HG02840 (cell line): Measurements from ENCODE around the gene KCNA3.
A peak's percentile ranks its signal among the peaks of the same experiment; 100 is the strongest.
"Not testable (repeated sequence)": the region's sequence is repeated elsewhere in the genome, so short reads cannot be mapped to it uniquely, and the experiment has no call there.

Source experiments
- ATAC-seq: cut with Tn5 transposase; IDR thresholded peaks from one replicate; pipeline ENCODE4 v1.9.1; 2021; ENCODE audit warnings: mild to moderate bottlenecking, moderate library complexity, moderate number of reproducible peaks; ENCODE audit not compliant: unreplicated experiment, low FRiP score

KCNA3 gene

DNA sequence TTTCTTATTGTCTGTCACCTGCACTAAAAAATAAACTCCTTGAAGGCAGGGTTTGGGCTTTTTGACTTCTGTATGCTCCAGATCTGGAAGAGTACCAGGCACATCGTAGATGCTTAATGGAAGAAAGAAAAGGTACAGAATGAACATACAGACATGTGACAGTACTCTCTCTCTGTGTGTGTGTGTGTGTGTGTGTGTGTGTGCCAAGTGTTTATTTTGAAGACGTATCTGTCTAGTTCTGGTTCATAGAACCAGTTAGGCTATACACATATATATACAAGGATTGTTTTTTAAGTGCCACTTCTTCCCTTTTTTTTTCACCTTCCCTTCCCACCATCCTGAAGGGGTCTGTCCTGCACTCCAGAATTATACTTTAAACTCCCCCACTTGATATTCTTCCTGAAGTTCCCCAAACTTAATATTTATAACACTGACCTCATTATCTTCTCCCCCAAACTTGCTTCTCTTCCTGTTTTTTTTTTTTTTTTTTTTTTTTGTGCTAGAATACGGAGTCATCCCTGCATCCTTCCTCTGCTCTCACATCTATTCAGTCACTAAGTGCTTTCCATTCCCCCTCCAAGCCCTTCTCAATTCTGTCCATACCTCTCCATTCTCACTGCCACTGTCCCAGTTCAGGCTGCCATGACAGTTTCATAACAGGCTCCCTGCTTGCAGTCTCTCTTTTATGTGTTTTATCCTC lies 5.4 kb upstream of the KCNA3 start:
- no peak for ATAC-seq

DNA sequence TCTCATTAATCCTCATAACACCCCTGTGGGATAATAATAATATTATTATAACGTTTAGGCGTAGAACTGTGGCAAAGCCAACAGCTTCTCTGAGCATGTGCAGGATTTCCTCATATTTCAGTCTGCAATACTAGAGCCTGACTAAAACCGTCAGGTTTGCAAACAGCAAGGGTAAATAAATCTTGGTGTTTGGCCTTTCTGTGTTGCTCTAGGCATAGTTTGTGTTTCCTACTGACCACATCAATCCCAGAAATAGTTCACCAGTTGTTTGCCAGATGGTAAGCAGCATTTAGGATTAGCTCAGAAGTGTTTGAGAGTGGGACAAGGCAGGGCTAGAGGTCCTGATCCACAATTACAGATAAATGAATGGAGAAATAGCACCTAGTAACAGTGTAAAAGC lies 2.8 kb upstream of the KCNA3 start:
- no peak for ATAC-seq

- no peak for ATAC-seq
Measured at GRCh38 chr1:110676970-110677369, 2.2 kb upstream of the KCNA3 start.

DNA sequence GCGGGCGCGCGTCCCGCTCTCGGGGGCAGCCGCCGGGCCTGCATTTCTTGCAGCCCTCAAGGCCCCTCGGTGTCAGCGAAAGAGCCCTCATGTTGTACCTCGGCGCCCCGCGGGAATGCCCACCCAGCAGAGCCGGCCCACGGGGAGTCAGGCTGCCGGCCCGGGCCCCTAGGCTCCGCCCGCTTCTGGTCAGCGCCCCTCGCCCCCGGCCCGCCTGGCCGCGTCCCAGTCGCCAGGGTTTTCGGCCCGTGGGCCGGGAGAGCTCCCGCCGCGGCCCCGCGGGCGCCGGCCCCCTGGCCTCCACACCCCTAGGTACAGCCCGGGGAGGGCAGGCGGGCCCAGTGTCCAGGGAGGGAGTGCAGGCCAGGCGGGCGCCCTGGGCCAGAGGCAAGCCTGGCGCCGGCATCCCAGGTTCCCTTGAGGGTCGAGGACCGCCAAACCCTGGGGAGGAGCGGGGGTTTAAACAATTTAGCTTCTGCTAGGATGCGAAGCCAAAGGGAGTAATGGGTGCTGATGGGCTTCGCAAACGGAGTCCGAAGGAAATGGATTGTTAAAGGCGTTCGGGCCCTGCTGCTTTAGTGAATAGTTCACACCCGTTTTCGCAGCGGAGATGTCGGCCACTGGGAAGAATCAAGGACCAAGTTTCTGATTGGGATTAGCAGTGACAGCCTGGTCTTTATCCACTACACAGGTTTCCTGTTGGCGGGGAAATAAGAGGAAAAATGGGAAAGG lies 486 bp upstream of the KCNA3 start:
- no peak for ATAC-seq

DNA sequence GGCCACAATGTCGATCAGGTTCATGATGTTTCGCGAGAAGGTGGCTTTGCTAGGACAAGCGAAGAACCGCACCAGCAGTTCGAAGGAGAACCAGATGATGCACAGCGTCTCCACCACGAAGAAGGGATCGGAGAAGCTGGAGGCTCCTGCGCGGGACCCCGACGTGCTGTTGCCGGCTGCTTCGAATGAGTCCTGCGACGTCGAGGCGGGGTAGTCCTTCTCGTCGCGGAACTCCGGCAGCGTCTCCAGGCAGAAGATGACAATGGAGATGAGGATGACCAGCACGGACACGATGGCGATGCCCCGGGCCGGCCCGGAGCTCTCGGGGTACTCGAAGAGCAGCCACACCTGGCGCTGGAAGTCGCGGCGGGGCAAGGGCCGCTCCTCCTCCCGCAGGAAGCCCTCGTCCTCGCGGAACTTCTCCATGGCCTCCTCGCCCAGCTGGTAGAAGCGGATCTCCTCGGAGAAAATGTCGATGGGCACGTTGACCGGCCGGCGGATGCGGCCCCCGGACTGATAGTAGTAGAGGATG lies 869 bp downstream of the KCNA3 start:
- no peak for ATAC-seq

- no peak for ATAC-seq
Measured at GRCh38 chr1:110673197-110673701, 1.5 kb downstream of the KCNA3 start.

DNA sequence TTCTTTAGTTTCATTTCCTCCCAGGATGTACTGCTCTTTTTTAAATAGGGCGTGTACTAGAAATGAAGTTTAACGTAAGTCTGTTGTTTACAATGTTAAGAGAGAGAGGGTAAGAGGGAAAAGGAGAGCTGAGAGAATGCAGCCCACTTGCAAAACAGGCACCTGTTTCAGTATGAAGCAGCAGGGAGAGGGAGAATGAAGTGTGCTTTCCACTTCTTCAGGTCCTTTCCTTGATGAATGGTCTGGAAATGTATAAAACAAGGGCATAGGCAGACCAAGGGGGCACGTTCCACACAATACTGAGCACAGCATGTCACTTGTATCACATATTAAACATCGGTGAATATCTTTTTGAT lies 2.0 kb downstream of the KCNA3 start:
- peak; percentile 65 for ATAC-seq

GRCh38 chr1:110672001-110672752 lies 2.6 kb downstream of the KCNA3 start:
- ATAC-seq: no peak

GRCh38 chr1:110671361-110671760 lies 3.4 kb downstream of the KCNA3 start:
- no peak for ATAC-seq

DNA sequence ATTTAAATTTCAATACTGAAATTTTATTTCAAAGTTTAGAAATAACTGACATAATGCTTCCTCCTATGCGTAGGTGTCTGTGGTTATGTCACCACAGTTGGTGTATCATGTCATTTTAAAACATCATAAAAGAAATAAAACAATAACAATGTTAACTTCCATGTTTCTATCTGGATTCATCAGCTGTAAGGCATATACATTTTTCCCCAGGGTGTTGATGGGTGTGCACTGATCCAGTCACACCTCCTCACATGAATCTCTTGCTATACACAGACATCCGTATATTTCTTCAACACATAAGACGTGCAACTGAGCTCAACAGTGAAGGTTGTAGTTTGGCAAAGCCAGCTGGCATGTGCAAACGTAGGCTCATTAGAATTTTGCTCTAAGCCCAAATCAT lies 6.2 kb downstream of the KCNA3 start:
- no peak for ATAC-seq

GRCh38 chr1:110667776-110668175 lies 7.0 kb downstream of the KCNA3 start:
- ATAC-seq: no peak

DNA sequence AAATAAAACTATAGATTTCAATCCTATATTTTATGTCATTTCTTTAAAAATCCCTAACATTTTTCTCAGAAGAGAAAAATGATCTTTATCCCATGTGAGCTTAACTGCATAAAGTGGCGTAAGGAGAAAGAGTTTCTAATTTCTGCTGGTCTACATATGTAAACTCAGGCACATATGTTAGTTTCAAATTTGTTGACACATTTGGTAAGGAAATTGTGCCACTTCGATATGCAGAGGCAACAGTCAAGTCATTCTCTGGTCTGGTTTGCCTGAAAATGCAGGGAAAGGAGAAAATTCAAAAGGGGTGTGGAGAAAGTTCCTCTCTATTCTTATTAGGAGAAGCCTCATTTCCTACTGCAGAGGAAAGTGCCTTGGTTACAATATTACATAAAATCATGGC lies 11.5 kb downstream of the KCNA3 start:
- no peak for ATAC-seq

DNA sequence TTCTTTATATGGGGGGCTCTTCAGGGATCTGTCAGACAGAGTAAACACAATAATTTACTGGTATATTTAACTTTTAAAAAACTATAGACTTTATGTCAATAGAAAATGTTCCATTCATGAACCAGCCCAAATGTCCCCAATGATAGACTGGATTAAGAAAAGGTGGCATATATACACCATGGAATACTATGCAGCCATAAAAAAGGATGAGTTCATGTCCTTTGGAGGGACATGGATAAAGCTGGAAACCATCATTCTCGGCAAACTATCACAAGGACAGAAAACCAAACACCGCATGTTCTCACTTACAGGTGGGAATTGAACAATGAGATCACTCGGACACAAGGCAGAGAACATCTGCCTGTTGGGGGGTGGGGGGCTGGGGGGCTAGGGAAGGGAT lies 15.2 kb downstream of the KCNA3 start:
- not testable (repeated sequence) for ATAC-seq

GRCh38 chr1:110657351-110657750 lies 17.4 kb downstream of the KCNA3 start:
- ATAC-seq: no peak

GRCh38 chr1:110650609-110651008 lies 24.1 kb downstream of the KCNA3 start:
- ATAC-seq: no peak

DNA sequence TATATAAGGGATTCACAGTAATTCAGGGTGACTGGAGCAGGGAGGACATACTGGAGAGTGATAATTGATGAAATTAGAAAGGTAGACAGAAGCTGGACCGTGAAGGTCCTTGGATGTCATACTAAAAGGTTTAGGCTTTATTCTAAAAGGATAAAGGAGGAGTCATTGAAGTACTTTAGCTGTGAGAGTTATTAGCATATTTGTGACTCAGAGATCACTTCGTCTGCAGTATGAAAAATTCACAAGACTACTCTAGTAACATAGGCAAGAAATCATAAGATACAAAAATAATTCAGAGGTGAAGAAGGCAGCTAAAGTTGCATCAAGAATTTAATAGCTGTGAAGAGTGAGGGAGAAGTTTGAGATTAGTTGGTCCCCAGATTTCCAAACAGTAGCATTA lies 26.3 kb downstream of the KCNA3 start:
- ATAC-seq: no peak

GRCh38 chr1:110647254-110647891 lies 27.4 kb downstream of the KCNA3 start:
- ATAC-seq: no peak

DNA sequence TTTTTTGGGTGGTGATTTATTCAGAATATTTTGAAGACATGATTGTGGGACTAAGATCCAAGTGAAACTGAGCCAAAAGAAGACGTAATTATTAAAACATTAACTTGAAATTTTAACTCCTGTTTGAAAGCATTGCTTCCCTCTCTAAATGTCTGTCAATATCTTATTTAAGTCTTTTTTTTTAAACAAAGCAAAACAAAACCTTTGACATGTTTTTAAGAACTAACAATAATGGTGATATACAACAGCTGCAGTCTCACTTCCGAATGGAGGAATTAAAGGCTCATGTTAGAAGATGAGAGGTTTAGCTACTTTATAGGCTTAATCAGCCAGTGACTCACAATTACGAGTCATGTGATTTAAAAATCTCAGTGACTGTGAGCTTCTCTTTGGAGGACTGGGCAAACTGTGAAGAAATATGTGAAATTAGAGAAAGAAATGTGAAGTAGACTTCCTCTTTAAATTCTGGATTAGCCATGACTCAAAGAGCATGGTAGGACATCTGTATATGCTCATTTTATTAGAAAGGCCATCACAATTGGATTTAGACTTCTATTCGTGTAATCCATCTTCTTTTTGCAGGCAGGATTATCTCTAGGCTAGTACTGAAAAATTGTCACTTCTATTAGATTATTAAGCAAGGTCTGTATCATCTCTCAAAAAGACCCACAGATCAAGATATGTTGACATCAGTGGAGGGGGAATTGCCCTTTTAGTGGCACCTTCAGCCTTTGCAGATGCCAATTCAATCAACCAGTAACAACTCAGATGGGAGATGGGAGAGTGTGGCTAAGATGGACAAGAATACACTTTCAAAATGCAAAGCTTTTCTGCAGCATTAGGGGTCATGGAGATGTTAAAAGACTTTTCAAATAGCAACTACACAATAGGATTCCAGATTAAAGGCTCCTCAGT lies 28.7 kb downstream of the KCNA3 start:
- no peak for ATAC-seq

GRCh38 chr1:110645211-110645610 lies 29.5 kb downstream of the KCNA3 start:
- ATAC-seq: no peak
